Activated naive CD4-positive, alpha-beta T cell treated with anti-CD3 and anti-CD28 coated beads, Interleukin-2, amount 50 U/mL, for 16 hours (primary cell): ENCODE measurements around the gene ZIC2.

Experiments
- DNase-seq: peaks from one replicate; pipeline ENCODE4 v3.0.0-alpha.2; 2020

The ZIC2 gene

DNA sequence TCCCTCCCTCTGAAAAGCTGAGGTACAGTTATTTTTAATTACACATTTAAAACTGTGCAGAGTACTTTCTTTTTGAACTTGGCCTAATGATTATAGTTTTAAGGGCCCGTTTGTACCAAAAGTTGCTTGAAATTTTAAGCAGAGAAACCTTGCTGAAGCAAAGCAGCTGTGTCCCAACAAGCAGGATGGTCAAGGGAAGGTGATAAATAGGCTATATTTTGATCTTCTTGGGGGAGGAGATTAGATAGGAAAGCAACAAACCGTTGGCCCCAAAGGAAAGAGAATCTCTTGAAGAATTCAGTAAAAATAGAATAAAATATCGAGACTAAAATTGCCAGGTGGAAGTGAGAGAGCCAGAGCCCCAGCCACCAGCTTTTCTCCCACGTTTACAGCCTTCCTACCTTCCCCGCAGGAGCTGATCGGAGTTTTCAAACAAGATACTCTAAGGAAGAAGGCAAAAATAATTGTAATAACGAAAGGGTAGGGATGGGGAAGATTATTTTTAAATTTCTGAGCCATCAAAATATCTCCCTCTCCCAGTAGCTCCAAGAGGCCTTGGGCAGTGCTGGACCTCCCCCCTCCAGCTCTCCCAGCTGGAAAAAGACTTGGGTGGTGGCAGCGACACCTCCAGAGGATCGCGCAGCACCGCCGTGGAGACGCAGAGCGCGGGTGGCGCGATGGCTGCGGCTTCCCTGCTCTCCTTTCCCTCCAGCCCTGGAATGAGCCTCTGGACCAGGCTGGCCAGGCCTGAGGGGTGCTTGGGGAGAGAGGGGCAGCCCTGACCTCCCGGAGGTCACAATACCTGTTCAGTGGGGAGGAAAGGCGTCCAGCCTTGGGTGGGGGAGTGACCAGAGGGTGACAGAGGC lies 5.8 kb downstream of the ZIC2 start:
- no peak for DNase-seq

GRCh38 chr13:99988529-99989275 lies 7.1 kb downstream of the ZIC2 start:
- DNase-seq: no peak

GRCh38 chr13:99989276-99990125 lies 7.9 kb downstream of the ZIC2 start:
- DNase-seq: no peak

GRCh38 chr13:99990126-99990977 lies 8.8 kb downstream of the ZIC2 start:
- DNase-seq: no peak

DNA sequence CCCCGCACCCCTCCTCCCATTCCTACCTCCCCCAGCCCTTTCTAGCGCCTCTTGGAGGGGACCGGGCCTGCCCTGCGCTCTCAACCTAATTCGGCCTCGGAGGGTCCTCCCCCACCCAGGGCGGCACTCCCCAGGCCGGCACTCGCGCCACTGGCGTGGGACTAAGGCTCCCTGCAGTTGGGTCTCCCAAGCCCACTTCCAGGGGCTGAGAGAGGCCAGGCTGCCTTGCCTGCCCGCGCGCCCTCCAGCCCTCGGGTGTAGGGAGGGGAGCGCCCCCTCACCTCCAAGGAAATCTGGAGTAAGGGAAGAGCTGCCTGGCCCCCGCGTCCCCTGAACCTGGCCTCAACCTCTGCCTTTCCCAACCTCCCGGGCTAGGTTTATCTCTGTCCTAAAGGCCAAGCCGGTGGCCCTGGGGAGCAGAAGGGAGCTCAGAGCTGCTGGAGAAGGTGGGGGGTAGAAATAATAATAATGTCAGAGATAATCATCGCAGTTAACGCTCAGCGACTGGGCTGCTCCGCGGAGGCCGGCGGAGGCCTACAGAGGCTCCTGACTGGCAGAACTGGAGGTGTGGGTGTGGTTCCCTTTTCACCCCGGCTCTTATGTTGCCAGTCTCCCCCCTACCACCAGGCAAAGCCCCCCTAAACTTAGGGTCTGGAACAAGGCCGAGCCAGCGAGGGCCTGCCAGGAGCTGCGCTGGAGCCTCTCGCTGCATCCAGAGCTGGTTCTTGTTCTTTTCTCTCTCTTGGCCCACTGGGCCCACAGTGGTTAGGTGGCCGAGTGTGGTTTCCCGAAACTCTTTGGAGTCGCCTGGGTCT lies 9.6 kb downstream of the ZIC2 start:
- DNase-seq: no peak

- DNase-seq: no peak
These were observed 10.5 kb downstream of the ZIC2 start for GRCh38 chr13:99991828-99992775.

DNA sequence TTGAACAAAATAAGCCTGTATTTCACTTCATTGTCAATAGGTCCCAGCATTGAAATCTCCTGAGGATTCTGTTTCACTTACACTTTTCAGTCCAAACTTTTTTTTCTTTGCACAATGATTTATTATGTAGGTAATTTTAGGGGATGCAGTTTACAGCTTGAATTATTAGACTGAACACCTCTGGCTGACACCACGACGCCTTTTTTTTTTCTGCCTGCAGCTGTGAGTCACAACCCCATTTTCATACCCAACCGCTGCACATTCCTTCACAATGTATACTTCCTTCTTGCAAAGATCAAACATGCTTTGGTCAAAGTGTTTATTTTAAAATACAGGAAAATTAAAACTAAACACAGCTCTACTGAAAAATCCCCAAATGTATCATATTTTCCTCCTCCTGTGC lies 11.4 kb downstream of the ZIC2 start:
- no peak for DNase-seq

DNA sequence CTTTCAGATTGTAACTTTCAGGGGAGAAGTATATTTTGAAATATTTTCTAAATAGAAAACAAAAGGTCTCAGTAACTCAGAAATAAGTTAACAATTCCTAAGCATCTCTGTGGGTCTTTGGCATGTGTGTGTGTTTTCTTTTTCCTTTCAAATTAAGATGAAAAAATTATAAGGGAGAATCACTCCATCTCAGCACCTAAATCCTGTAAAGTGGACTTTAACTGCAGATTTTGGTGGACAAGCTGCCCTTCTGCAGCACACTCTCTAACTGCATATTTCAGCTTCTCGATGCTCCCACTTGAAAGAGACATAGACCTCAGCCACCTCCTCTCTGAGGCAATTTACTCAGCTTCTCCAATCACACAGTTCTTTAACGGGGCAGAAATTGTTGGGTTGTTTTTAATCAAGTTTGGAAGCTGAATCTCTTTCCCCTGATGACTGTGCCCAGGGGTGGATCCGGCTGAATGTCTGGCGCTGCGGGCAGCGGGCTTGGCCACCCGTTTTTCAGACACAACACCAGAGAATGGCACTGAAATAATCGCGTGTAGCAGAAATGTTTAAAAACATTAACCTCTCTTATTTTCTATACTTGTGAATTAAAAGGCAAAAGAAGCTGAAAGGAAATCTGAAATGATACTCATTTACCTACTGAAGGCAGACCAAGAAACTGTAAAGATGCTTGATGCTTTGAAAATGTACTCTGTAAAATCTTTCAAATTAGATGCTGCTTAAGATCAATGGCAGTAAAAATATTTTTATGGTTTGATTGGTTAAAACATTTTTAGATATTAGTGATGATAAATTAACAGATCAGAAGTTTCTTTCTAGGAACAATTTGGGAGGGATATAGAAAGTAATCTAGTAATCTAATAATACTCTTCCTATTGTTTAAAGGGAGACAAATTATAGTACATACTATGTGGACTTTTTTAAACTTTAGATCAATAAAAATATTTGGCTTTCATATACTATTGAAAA lies 12.4 kb downstream of the ZIC2 start:
- DNase-seq: no peak

DNA sequence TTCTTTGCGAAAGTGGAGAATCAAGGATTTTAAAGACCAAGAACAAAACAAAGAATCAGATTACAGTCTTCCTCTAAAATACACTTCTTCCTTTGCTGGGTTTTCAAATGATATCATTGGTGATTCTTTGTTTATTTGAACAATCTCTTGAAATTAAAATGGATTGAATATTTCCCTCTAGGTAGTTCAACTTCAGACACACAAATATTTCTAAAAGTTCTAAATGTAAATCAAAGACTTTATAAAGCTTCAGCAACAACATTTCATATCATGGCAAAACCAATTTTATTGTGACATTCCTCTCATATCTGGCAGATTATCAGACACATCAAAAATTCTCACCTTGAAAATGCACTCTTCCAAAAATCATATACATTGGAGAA lies 13.0 kb downstream of the ZIC2 start:
- DNase-seq: no peak

DNA sequence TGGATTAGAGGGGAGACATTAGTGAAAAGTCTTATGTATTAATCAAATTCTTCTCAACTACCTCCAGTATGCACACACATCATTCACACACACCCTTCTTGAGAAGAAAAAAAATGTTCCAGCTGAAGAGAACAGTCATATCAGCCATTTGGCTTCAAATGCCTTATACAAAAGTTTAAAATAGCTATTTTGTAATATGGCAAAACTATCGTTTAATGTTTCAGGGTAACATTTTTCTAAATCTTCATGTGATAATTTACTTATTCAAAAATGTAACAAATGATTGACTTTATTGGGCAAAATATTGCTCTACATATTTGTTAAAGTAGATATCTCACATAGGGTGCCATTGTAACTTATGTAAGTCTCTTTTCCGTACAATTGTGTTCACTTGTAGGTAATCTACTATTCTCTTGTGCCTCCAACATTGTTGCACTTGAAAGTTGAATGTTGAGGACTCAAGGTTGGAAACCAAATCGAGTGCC lies 13.6 kb downstream of the ZIC2 start:
- DNase-seq: no peak

DNA sequence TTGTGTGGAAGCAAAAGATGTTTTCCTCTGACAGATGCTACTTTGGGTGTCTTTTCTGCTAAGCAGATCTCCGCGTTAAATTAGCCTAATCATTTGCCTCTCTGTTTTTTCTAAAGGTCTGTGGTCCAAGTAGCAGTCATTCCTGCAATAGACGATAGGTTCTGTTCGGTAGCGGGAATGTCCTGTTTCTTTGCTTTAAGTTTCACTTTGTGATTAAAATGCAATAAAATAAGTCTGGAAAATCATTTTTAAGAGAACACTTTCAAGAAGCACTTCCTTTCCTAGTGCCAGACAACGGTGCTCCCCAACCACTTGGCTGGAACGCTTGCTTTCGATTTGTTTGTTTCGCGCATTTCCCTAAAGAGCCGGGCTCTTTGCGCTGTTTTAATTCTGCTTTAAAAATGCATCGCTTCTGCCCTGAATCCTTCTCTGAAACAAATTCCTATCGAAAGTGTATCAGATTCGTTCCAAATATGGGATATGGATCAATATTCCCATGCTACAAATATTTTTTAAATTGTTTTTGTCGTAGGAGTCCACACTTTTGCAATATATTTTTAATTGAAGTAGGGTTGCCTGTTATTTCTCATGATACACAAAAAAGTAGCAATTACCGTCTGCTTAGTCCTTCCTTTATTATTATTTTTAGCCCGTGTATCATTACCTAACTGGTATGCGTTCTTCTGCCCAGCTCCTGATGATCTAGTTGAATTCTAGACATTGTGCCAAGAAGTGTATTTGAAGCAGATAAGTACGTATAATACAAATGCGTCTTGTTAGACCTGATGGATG lies 14.2 kb downstream of the ZIC2 start:
- no peak for DNase-seq

DNA sequence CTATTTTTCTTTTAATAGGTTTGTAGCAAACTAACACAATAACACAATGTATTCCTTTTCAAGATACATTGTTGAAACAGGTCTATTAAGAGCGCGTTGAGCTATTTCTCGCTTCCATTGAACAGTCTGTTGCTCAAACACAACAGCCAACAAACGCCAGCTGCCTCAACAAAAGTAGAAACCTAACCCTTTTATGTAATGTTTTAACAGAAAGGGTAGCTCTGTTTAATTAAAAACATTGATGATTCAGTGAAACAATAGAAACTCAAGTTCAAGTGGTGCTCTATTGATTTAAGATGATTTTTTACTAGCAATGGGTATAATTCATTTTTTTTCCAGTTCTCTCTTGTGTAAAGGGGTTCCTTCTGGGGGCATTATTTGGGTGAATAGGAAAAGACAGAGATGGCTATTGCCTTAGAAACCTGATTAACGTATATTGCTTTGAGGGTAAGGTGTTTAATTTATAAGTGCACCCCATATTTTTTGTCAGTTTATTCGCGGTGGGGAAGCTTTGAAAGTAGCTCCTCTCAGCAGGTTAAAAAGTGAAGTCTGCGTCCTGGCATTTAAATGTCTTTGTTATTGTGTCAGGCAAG lies 14.9 kb downstream of the ZIC2 start:
- DNase-seq: no peak

GRCh38 chr13:99997702-99998214 lies 16.2 kb downstream of the ZIC2 start:
- DNase-seq: no peak

DNA sequence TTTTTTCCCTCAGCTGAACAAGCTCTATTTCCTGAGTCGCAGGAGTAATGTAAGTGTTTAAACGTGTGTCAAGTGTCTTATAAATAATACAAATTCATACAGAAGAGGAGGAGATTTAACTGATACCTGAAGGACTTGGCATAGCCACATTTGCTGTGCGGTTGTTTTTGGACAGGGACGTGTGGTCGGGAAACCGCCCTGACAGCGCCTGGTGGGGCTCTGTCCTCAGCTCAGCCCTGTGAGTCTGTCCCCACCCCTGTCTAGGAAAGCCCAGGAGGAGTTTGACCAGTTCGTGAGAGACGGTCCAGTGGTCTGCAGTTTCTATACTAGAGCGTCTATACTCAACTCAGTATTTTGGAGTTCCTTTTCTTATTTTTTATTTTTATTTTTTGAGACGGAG lies 16.7 kb downstream of the ZIC2 start:
- DNase-seq: no peak

GRCh38 chr13:100014621-100015020 lies 33.0 kb downstream of the ZIC2 start:
- DNase-seq: no peak

GRCh38 chr13:100019780-100020356 lies 38.3 kb downstream of the ZIC2 start:
- DNase-seq: no peak

- no peak for DNase-seq
These were observed 41.2 kb downstream of the ZIC2 start for GRCh38 chr13:100022798-100023197.
